GM13977 (cell line): ENCODE measurements around the gene LHFPL6.

ENCODE experiments used
- DNase-seq: peaks from one replicate; pipeline ENCODE4 v3.0.0; 2012; ENCODE audit warnings: low spot score
- in situ Hi-C: fragments of 300-500 bp; cut with MboI; formaldehyde crosslinking; loops from one replicate; pipeline ENCODE4 v1.12.0; 2022; ENCODE audit warnings: low sequenced_read_pairs, low pct_unique_long_range_greater_than_20kb, mixed read lengths, inconsistent platforms; ENCODE audit not compliant: unreplicated experiment
- TF ChIP-seq, protein P1 (sequence below): IDR thresholded peaks from 2 replicates; pipeline ENCODE4 v1.5.1; 2012; ENCODE audit warnings: mild to moderate bottlenecking, control low read depth; ENCODE audit not compliant: insufficient read depth; ENCODE audit errors: extremely low read depth, missing control alignments

The LHFPL6 gene

DNA sequence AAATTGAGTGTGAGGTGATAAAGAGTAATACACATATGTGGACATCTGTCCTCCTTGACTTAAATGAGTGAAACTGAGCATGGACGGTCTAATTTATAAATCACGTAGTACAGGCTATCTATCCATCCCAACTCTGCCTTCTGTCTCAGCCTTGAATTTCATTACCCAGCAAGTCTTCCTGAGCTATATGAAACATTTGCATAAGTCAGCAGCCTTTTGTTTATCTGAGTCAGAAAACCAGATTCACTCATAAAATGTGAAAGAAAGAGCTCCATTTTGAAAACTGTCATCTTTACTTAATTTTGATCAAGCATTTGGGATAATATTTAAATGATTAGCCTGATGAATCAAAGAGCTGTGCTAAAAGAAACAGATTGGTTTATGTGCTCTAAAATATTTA, 197.9 kb downstream of the LHFPL6 start:
- DNase-seq = no peak
- in situ Hi-C loops = no loop called here
- TF ChIP-seq, protein P1, sequence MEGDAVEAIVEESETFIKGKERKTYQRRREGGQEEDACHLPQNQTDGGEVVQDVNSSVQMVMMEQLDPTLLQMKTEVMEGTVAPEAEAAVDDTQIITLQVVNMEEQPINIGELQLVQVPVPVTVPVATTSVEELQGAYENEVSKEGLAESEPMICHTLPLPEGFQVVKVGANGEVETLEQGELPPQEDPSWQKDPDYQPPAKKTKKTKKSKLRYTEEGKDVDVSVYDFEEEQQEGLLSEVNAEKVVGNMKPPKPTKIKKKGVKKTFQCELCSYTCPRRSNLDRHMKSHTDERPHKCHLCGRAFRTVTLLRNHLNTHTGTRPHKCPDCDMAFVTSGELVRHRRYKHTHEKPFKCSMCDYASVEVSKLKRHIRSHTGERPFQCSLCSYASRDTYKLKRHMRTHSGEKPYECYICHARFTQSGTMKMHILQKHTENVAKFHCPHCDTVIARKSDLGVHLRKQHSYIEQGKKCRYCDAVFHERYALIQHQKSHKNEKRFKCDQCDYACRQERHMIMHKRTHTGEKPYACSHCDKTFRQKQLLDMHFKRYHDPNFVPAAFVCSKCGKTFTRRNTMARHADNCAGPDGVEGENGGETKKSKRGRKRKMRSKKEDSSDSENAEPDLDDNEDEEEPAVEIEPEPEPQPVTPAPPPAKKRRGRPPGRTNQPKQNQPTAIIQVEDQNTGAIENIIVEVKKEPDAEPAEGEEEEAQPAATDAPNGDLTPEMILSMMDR = no peak

DNA sequence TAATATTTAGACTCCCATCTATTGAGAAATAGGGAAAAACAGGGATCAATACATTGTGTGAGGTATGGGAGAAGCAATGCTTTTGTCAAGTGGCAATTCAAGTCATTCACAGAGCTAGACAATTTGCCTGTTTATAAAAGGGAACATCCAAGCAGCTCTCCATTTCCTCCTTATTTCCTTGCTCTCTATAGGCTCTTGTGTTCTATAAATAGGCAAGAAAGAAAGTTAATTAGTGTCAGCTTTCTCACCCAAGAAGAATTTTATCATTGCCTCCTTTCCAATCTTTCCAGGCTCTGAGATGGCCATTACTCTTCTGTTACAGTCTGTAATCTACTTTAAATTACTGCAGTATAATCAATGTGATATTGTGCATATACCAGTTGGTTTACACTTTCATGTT, 199.9 kb downstream of the LHFPL6 start:
- TF ChIP-seq, protein P1 = no peak
- in situ Hi-C loops = no loop called here
- DNase-seq = no peak

DNA sequence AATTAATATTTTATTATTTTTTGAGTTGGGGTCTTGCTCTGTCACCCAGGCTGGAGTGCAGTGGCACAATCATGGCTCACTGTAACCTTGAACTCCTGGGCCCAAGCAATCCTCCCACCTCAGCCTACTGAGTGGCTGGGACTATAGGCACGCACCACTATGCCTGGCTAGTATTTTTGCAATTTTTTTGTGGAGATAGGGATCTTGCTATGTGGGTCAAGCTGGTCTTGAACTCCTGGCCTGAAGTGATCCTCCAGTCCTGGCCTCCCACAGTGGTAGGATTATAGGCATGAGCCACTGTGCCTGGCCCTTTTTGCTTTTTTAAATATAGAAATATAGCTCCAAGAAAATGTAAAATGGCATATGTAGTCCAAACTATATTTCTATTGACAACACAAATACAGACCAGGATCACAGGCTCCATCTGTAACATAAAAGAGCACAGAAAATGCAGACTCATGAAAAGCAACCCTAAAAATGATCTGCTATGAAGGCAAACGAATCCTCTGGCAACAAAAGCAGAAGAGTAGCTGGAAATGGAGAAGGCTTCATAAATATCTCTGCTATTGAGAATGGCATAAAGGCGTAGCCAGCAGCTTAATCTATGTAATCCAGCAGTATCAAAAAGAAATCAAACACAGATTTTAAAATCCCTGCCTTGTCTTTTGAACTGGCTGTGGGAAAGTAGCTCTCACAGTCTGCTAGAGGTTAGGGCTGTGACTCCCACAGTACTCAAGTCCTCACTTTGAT, 200.6 kb downstream of the LHFPL6 start:
- in situ Hi-C loops = no loop called here
- TF ChIP-seq, protein P1 = no peak
- DNase-seq = no peak

DNA sequence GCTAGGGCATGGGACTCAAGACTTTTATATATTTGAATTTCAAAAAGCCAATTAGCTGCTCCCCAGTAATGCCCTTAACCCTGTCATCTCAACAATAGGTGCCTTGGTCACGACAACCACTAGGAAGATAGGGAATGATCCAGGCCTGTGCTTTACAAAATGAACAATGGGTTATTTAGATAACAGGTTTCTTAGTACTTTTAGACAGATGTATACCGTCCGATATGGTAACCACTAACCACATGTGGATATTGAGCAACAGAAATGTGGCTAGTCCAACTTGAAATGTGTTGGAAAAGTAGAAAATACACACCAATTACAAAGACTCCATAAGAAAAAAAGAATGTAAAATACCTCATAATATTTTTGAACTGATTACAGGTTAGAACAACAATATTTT, 201.2 kb downstream of the LHFPL6 start:
- in situ Hi-C loops = no loop called here
- DNase-seq = no peak
- TF ChIP-seq, protein P1 = no peak

DNA sequence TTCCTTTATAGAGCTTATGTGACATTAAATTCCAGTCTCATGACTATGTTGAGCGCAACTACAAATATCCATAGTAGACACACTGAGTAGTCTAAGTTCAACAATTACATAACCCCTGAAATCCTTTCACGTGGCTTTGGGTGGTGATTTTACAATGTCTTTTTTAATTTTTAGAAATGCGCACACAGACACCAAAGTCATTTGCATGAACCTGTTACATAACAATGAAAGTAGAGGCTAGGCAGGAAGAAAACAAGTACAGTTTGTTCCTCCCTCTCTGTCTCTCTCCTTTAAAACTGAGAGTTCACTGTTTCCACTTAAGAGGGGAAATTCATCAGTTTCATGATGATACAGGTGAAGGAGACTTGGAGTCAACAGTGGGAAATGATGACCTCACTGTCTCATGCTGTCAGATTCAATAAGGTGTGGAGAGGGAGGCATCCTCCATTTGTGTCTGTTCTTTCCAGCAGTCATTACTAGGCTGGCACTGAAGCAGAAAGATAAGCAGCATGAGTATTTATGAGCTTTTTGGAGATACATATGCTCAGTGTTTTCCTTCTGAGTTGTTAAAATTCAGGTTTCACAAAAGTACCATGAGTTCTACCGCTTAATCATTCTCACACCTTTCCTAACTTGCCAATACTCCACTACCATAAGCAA, 201.8 kb downstream of the LHFPL6 start:
- in situ Hi-C loops = no loop called here
- DNase-seq = no peak
- TF ChIP-seq, protein P1 = no peak

DNA sequence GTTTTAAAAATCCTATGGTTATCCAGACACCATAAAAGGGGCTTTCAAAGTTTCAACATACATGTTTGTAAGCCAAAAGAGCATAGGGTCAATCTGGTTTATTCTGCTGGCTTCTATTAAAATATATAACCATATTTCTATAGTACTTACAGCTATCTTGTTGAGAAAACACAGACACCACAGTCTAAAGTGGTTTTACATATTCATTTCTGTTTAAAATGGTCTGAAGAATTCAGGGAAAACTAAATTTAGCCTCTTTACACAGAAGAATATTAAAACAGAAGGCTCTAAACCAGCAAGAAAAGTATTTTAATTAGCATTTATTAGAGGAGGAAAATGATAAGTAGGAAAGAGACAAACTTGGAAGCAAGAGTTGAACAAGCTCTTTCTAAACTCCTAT, 203.9 kb downstream of the LHFPL6 start:
- in situ Hi-C loops = no loop called here
- TF ChIP-seq, protein P1 = no peak
- no peak for DNase-seq
